ENCODE data around the gene RHBDF2.

RHBDF2 gene

DNA sequence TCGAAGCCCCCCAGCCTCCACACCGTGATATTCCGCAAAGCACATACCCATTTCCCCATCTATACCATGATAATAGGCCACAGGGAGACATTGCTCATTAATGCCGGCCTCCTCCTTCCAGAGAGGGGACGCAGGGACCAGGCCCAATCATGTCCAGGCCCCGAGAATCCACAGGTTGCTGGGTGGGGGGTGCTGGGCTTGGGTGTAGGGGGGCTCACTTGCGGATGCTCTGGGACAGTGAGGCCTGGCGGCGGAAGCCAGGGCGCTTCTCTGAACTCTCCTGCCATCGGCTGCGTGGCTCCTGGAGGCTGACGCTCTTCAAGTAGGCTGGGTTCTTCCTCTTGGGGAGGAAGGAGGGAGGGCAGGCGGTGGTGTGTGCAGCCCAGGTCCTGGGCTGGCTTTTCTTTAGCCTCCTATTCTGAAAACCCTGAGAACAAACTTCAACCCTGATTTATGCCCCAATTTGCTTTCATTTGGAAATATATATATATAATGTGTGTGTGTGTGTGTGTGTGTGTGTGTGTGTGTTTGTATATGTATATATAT lies 21.6 kb downstream of the RHBDF2 start:
- no peak for DNase-seq (ENCODE audit: extremely low spot score)
- ChIA-PET CTCF (interaction anchor here (0.8 kb wide), 1 partner anchor 27 kb away, joined by 5 read pairs; no protein-coding TSS in a partner anchor), POLR2A (no interaction called here)
- no peak for TF ChIP-seq FOXA1 (IDR thresholded peaks at IDR 0.05)
- TF ChIP-seq CTBP1 (IDR thresholded peaks at IDR 0.05; ENCODE audit: borderline replicate concordance), result no peak
- no peak for TF ChIP-seq ZNF384 (IDR thresholded peaks at IDR 0.05)
- TF ChIP-seq, protein P1, sequence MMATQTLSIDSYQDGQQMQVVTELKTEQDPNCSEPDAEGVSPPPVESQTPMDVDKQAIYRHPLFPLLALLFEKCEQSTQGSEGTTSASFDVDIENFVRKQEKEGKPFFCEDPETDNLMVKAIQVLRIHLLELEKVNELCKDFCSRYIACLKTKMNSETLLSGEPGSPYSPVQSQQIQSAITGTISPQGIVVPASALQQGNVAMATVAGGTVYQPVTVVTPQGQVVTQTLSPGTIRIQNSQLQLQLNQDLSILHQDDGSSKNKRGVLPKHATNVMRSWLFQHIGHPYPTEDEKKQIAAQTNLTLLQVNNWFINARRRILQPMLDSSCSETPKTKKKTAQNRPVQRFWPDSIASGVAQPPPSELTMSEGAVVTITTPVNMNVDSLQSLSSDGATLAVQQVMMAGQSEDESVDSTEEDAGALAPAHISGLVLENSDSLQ (IDR thresholded peaks at IDR 0.05), result no peak
- TF ChIP-seq HDGF (IDR thresholded peaks at IDR 0.05; ENCODE audit: borderline replicate concordance), result no peak
- TF ChIP-seq FOXM1 (IDR thresholded peaks at IDR 0.05; ENCODE audit: borderline replicate concordance), result no peak
- no peak for TF ChIP-seq L3MBTL2 (conservative IDR thresholded peaks at IDR 0.05)
- TF ChIP-seq NFRKB (IDR thresholded peaks at IDR 0.05), result no peak
- TF ChIP-seq SUZ12 (IDR thresholded peaks at IDR 0.05), result no peak
- TF ChIP-seq FOXK2 (IDR thresholded peaks at IDR 0.05), result no peak
- no peak for TF ChIP-seq BHLHE40 (IDR thresholded peaks at IDR 0.05; ENCODE audit: borderline replicate concordance)
- no peak for TF ChIP-seq ARNT (IDR thresholded peaks at IDR 0.05)
- no peak for TF ChIP-seq ELF4 (IDR thresholded peaks at IDR 0.05)

DNA sequence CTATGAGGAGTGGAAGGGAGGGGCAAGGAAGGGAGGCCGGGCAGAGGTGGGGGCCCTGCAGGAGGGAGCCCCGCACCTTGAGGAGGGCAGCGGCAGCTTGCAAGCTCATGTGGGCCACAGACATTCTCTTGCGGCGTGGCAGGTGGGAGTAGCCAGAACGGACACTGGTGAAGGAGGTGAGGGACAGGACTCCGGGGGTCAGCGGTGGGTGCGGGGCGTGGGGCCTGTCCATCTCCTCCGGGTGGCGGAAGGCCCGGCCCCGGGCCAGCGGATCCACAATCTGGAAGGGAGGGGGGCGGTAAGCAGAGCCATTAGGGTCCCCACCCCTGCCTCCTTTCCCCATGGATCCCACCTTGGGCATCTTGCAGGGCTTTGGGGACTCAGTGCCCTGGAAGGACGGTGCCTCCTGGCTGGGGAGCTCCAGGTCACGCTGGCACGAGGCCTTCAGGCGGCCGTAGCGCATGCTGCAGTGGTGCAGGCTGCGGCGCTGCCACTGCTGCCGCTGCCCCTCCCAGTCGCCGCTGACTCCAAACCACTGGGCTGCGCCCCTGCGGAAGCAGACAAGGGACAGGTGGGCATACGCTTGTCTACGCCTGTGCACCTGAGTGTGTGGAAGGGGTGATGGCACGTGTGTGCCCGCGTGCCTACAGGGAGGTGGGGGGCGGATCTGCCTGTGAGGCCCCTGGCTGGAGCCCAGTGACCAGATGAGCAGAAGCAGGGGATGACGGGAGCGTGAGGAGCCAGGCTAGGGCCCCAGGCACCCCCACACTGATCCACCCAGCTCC lies 22.3 kb downstream of the RHBDF2 start:
- no peak for TF ChIP-seq ZNF384 (IDR thresholded peaks at IDR 0.05)
- TF ChIP-seq L3MBTL2 (conservative IDR thresholded peaks at IDR 0.05), result no peak
- no peak for TF ChIP-seq FOXM1 (IDR thresholded peaks at IDR 0.05; ENCODE audit: borderline replicate concordance)
- TF ChIP-seq ELF4 (IDR thresholded peaks at IDR 0.05), result no peak
- no peak for TF ChIP-seq FOXA1 (IDR thresholded peaks at IDR 0.05)
- TF ChIP-seq BHLHE40 (IDR thresholded peaks at IDR 0.05; ENCODE audit: borderline replicate concordance), result no peak
- TF ChIP-seq HDGF (IDR thresholded peaks at IDR 0.05; ENCODE audit: borderline replicate concordance), result no peak
- no peak for TF ChIP-seq LEF1 (IDR thresholded peaks at IDR 0.05; ENCODE audit: borderline replicate concordance)
- ChIA-PET POLR2A (interaction anchor here (0.7 kb wide), 1 partner anchor 26 kb away, joined by 3 read pairs; the partner anchor contains the start of gene UBE2O), CTCF (interaction anchor here (0.7 to 0.9 kb wide), 2 partner anchors 28 to 29 kb away, joined by 3 to 4 read pairs; no protein-coding TSS in a partner anchor)
- DNase-seq (ENCODE audit: extremely low spot score), result no peak

DNA sequence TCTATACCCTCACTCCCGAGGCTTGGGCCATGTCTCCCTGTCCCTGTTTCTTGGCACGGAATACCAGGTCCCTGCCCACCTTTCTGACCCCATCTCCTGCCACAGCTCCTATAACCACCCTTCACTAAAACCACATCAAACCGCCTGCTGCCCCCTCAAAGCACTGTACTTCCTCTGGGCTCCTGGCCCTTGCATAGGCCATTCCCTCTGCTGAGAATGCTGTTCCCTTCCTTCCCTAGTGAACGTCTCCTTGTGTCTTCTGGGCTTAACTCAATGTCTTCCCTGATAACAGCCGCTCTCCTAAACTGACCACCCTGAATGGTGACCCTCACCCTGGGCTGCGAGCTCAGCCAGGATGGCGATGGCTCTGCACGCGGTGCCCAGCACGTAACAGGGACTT lies 23.1 kb downstream of the RHBDF2 start:
- TF ChIP-seq, protein P1 (IDR thresholded peaks at IDR 0.05), result no peak
- no peak for TF ChIP-seq ZNF384 (IDR thresholded peaks at IDR 0.05)
- TF ChIP-seq FOXA1 (IDR thresholded peaks at IDR 0.05), result no peak
- no peak for TF ChIP-seq L3MBTL2 (conservative IDR thresholded peaks at IDR 0.05)
- TF ChIP-seq ELF4 (IDR thresholded peaks at IDR 0.05), result no peak
- TF ChIP-seq SP1 (IDR thresholded peaks at IDR 0.05), result no peak
- TF ChIP-seq ARNT (IDR thresholded peaks at IDR 0.05), result no peak
- TF ChIP-seq TARDBP (IDR thresholded peaks at IDR 0.05), result no peak
- TF ChIP-seq LEF1 (IDR thresholded peaks at IDR 0.05; ENCODE audit: borderline replicate concordance), result no peak
- no peak for TF ChIP-seq FOXM1 (IDR thresholded peaks at IDR 0.05; ENCODE audit: borderline replicate concordance)
- CTCF ChIA-PET, result interaction anchor here (0.9 kb wide), 1 partner anchor 30 kb away, joined by 3 read pairs; no protein-coding TSS in a partner anchor
- DNase-seq (ENCODE audit: extremely low spot score), result no peak
- POLR2A ChIA-PET, result interaction anchor here (0.7 kb wide), 1 partner anchor 25 kb away, joined by 3 read pairs; the partner anchor contains the start of gene UBE2O

DNA sequence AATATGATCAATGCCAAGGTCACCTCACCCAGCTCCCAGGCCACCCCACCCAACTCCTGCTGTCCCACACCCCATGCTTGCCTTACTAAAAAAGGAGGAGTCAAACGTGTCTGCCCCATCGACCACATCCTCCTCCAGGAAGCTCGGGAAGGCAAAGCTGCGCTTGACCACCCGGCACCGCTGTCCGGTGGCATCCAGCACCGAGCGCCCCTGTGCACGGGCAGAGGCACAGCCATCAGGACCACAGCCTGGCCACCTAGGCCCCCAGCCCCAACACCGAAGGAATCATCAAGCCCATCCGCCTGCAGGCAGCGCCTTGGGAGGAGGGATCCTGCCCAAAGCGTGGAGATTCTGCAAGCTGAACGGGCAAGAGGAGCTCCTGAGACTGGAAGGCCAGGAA lies 23.6 kb downstream of the RHBDF2 start:
- POLR2A ChIA-PET, result no interaction called here
- DNase-seq (ENCODE audit: extremely low spot score), result no peak
- CTCF ChIA-PET, result interaction anchor here (2.3 kb wide), 1 partner anchor 11 kb away, joined by 8 read pairs; the partner anchor contains the start of gene AANAT
- TF ChIP-seq ARNT (IDR thresholded peaks at IDR 0.05) (no peak), LEF1 (IDR thresholded peaks at IDR 0.05; ENCODE audit: borderline replicate concordance) (no peak), NFRKB (IDR thresholded peaks at IDR 0.05) (no peak), FOXM1 (IDR thresholded peaks at IDR 0.05; ENCODE audit: borderline replicate concordance) (no peak), L3MBTL2 (conservative IDR thresholded peaks at IDR 0.05) (no peak), SUZ12 (IDR thresholded peaks at IDR 0.05) (no peak), FOXK2 (IDR thresholded peaks at IDR 0.05) (no peak), TARDBP (IDR thresholded peaks at IDR 0.05) (no peak), CTBP1 (IDR thresholded peaks at IDR 0.05; ENCODE audit: borderline replicate concordance) (no peak), ZNF384 (IDR thresholded peaks at IDR 0.05) (no peak), SP1 (IDR thresholded peaks at IDR 0.05) (no peak), FOXA1 (IDR thresholded peaks at IDR 0.05) (no peak), HDGF (IDR thresholded peaks at IDR 0.05; ENCODE audit: borderline replicate concordance) (no peak), BHLHE40 (IDR thresholded peaks at IDR 0.05; ENCODE audit: borderline replicate concordance) (no peak), ELF4 (IDR thresholded peaks at IDR 0.05) (no peak)
- TF ChIP-seq, protein P1 (IDR thresholded peaks at IDR 0.05), result no peak

DNA sequence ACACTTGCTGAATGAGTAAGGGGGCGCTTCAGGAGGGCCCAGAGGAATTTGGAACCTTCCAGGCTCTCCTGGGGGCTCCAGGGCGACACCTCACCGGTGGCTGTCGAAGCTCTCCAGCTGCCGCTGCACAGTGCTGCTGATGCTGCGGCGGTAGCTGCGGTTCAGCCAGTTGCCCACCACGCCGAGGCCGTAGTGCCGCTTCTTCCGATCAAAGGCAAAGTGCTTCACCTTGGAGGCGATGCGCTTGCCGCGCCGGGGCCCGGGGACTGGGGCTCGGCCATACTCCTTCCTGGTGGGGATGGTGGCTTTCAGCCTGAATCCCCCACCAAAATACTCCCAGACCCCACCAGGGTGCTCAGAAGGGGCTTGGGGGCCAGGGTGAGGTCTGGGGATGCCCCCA lies 24.5 kb downstream of the RHBDF2 start:
- CTCF ChIA-PET, result interaction anchor here (2.3 kb wide), 1 partner anchor 10 kb away, joined by 8 read pairs; the partner anchor contains the start of gene AANAT
- no peak for DNase-seq (ENCODE audit: extremely low spot score)
- TF ChIP-seq HDGF (IDR thresholded peaks at IDR 0.05; ENCODE audit: borderline replicate concordance) (no peak), NFRKB (IDR thresholded peaks at IDR 0.05) (no peak), LEF1 (IDR thresholded peaks at IDR 0.05; ENCODE audit: borderline replicate concordance) (no peak)
- POLR2A ChIA-PET, result no interaction called here

DNA sequence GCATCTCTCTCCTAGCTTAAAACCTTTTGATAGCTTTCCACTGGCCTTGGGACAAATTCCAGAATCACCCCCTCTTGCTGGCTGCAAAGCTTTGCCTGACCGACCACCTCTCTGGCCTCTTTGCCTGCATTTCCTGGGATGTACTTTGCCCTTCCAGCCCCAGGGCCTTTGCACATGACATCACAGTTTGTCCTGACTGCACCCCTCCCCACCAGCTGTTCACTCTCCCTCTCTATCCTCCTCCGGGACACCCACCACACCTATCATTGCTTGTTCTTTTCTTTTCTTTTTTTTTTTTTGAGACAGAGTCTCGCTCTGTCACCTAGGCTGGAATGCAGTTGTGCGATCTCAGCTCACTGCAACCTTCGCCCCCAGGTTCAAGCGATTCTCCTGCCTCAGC lies 25.9 kb downstream of the RHBDF2 start:
- CTCF ChIA-PET, result interaction anchor here (0.9 to 2.3 kb wide), 3 partner anchors 8 to 31 kb away, joined by 3 to 8 read pairs (median 5); partner anchors contain the start of gene AANAT
- POLR2A ChIA-PET, result no interaction called here
- DNase-seq (ENCODE audit: extremely low spot score), result no peak
- TF ChIP-seq TARDBP (IDR thresholded peaks at IDR 0.05) (no peak), FOXA1 (IDR thresholded peaks at IDR 0.05) (no peak)
